ENCODE results near the gene RET.

- TF ChIP-seq, protein P1, sequence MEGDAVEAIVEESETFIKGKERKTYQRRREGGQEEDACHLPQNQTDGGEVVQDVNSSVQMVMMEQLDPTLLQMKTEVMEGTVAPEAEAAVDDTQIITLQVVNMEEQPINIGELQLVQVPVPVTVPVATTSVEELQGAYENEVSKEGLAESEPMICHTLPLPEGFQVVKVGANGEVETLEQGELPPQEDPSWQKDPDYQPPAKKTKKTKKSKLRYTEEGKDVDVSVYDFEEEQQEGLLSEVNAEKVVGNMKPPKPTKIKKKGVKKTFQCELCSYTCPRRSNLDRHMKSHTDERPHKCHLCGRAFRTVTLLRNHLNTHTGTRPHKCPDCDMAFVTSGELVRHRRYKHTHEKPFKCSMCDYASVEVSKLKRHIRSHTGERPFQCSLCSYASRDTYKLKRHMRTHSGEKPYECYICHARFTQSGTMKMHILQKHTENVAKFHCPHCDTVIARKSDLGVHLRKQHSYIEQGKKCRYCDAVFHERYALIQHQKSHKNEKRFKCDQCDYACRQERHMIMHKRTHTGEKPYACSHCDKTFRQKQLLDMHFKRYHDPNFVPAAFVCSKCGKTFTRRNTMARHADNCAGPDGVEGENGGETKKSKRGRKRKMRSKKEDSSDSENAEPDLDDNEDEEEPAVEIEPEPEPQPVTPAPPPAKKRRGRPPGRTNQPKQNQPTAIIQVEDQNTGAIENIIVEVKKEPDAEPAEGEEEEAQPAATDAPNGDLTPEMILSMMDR (IDR thresholded peaks at IDR 0.05; ENCODE audit: borderline replicate concordance, extremely low read depth, low read length, poor library complexity, severe bottlenecking) = no peak
- TF ChIP-seq EZH2 (IDR thresholded peaks at IDR 0.05; ENCODE audit: borderline replicate concordance, low read depth, low read length, severe bottlenecking) = no peak
These were observed 28.4 kb upstream of the RET start for GRCh38 chr10:43048301-43049051.

All from DND-41 (cell line).